ENCODE results near the gene CNTRL.
"Not testable (repeated sequence)": the region's sequence is repeated elsewhere in the genome, so short reads cannot be mapped to it uniquely, and the experiment has no call there.

Gene CNTRL

DNA sequence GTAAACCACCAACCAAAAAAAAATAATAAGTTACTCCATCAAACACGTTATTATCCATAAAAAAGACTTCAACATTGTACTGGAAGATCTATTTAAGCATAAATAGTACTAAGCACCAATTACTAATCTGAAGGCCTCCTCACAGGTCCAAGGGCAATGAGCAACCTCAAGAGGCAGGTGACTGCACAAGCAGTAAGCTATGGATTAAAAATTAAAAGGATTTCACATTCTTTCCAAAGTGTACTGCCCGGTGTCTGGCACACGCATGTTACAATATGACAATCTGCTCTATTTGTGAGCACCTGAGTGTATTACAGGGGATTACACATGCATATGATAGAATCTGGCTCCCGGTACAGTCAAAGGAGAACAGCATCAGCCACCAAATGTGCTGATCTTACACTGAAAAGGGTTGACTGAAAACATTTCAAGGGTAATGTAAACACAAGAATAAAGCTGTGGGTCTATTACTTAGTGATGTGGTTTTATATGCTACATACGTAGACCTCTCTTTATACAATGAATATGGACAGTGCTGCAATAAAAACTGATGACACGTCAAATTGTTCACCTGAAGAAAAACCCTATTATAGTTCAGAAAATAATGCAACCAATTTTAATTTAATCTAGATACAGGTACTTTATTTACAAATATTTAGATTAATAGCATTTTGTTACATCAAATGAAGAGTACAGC lies 104.1 kb downstream of the CNTRL start:
- DNase-seq (ENCODE audit: low read depth, low spot score) = no peak

GRCh38 chr9:121179373-121179721 lies 104.6 kb downstream of the CNTRL start:
- DNase-seq (ENCODE audit: low read depth, low spot score) = not testable (repeated sequence)

- DNase-seq (ENCODE audit: low read depth, low spot score) = no peak
These were observed 105.4 kb downstream of the CNTRL start for GRCh38 chr9:121179930-121180681.

DNA sequence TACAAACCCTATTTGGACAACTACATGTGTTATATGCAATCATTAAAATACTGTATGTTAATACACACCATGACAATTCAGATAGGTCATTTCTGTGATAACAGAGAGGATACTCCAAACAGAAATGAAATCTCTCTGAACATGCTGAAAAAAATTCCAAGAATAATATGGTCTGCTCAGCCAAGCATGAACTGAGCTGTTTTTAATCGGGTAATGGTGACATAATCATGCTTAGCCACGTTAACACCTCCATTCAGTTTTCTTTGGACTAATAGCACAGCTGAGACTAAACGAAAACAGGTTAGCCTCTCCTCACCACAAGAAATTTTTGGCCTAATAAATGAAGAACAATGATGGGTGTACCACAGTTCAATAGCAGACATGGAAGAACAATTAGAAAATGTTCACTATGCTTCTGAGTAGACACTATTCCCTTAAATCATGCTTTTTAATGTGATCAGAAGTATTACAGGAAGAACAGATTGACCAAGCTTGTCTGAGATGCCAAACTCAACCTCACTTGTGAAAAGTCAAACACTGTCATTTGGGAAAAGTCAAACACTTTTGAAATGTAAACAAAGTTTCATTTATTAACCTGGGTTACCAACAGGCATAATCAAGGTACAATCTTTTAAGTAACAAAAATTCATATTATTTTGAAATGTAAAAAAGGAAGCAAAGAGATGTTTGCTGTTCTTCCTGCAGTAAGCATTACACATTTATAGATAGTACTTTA lies 107.5 kb downstream of the CNTRL start:
- DNase-seq (ENCODE audit: low read depth, low spot score) = no peak

DNA sequence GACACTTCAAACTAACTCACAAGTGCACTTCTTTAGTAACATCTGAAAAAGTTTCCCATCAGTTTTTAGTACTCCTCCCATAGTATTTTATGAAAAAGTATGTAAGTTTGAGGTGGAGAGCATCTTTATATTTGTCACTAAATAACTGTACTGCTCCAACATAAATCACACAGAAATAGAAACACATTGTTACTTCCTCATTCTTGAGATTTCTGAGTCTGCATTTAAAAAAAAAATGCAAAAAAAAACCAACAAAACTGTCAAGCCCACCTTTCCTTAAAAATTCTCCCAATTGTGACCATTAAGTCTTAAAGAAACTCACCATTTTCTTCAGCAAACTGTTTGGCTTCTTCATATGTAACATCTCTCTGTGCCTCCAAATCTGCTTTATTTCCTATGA lies 108.2 kb downstream of the CNTRL start:
- no peak for DNase-seq (ENCODE audit: low read depth, low spot score)

GRCh38 chr9:121183666-121184423 lies 109.1 kb downstream of the CNTRL start:
- DNase-seq (ENCODE audit: low read depth, low spot score) = no peak

GRCh38 chr9:121184463-121184862 lies 109.7 kb downstream of the CNTRL start:
- DNase-seq (ENCODE audit: low read depth, low spot score) = no peak

GRCh38 chr9:121185178-121185745 lies 110.5 kb downstream of the CNTRL start:
- no peak for DNase-seq (ENCODE audit: low read depth, low spot score)

GRCh38 chr9:121185774-121186403 lies 111.1 kb downstream of the CNTRL start:
- no peak for DNase-seq (ENCODE audit: low read depth, low spot score)

GRCh38 chr9:121187636-121188305 lies 113.0 kb downstream of the CNTRL start:
- DNase-seq (ENCODE audit: low read depth, low spot score) = no peak

DNA sequence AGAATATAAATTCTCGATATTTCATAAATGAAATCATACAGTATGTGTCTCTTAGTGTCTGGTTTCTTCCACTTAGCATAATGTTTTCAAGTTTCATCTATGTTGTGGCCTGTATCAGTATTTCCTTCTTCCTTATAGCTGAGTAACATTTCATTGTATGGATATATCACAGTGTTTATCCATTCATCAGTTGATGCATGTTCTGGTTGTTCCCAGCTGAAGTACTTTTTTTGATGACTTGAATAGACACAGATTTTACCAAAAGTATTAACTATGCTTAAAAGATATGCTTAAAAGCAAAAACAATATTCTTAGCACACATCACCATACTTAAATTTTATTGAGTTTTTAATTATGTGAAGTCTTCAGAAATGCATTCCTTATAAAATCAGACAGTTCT lies 114.3 kb downstream of the CNTRL start:
- DNase-seq (ENCODE audit: low read depth, low spot score) = no peak

GRCh38 chr9:121189660-121190059 lies 114.9 kb downstream of the CNTRL start:
- no peak for DNase-seq (ENCODE audit: low read depth, low spot score)

GRCh38 chr9:121191235-121191634 lies 116.5 kb downstream of the CNTRL start:
- DNase-seq (ENCODE audit: low read depth, low spot score) = no peak

GRCh38 chr9:121192518-121192917 lies 117.8 kb downstream of the CNTRL start:
- no peak for DNase-seq (ENCODE audit: low read depth, low spot score)

- DNase-seq (ENCODE audit: low read depth, low spot score) = no peak
These were observed 118.3 kb downstream of the CNTRL start for GRCh38 chr9:121192959-121193640.

DNA sequence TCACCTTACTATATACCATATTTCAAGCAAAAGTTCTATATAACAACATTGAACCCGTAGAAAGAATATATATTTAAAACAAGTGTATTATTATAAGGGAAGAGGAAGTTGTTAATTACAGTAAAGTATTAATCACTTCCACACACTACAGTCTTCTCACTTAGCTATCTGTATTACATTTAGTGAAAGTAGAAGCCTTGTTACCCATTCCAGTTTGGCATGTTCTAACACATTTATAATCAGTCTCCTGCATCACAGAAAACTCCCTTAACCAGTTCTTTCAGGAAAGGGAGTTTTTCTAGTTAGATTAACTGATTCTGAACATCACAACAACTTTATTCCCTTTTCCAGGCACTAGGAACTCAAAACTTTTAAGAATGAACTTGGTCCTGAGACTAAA lies 120.0 kb downstream of the CNTRL start:
- DNase-seq (ENCODE audit: low read depth, low spot score) = no peak

GRCh38 chr9:121196389-121196788 lies 121.6 kb downstream of the CNTRL start:
- no peak for DNase-seq (ENCODE audit: low read depth, low spot score)

GRCh38 chr9:121197132-121197531 lies 122.4 kb downstream of the CNTRL start:
- no peak for DNase-seq (ENCODE audit: low read depth, low spot score)

DNA sequence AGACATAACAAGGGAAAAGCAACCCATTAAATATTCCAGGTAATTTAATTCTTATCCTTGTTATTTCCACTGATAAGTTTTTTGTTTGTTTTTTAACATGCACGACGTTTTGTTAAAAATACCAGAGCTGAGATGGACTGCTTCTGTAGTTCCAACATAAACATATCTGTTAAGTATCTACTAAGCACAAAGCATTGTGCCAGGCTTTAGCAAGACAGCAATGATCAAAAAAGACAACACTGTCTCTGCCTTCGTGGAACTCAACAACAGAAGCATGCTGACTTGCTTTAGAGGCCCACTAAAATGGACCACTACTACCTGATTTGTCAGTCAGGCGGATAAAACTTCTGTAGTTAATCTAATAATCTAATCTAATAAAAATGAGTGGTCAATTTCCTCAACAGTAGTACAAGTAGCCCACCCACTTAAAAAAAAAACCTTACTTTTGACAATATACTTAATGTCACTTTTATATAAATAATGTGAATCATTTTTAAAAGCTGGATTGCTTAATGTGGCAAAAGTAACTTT lies 123.8 kb downstream of the CNTRL start:
- DNase-seq (ENCODE audit: low read depth, low spot score) = no peak

- no peak for DNase-seq (ENCODE audit: low read depth, low spot score)
These were observed 125.2 kb downstream of the CNTRL start for GRCh38 chr9:121199921-121200320.

Measured in iPS DF 19.7 (cell line).